Activated CD4-positive, CD25-positive, alpha-beta regulatory T cell treated with anti-CD3 and anti-CD28 coated beads, Interleukin-2, amount 50 U/mL, for 24 hours (primary cell): ENCODE results near the gene ATP4A.
A peak's percentile ranks its signal among the peaks of the same experiment; 100 is the strongest.

Experiments
- ATAC-seq, 2 donors: fragments of 150-1000 bp; cut with Tn5 transposase; one replicate each; pipeline ENCODE4 v1.10.0; 2021; ENCODE audit warnings: mild to moderate bottlenecking in 1 of 2, moderate library complexity in 1 of 2

ATP4A gene

DNA sequence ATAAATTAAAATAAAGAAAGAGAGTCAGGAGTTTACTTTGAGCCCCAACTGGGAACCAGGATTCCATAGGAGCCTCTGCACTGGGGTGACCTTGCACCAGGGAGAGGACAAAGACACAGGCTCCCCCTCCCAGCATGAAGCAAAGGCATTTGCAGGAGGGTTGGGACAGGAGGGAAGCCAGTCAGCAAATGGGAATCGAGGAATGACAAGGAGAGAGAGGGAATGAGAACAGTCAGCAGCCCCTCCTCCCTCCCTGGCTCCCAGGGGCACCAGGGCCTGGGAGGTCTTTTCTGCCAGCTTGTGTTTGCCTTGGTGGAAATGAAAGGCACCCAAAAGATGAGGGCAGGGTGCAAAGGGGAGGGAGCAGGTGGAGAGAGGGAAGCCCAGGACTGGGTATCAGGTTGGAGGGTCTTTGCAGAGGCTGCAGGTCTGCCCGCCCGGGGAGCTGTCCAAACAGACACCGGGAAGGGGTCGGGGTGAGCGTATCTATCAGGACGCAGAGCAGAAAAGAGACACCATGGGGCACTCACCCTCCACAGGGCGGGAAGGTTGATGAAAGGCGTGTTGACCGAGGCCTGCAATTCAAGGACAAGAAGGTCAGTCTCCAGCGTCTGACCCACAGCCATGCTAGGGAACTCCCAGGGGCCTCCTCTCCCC is 39.1 kb downstream of the ATP4A start:
- ATAC-seq, result no peak

GRCh38 chr19:35522745-35523327 is 40.6 kb downstream of the ATP4A start:
- ATAC-seq, result no peak

- no peak for ATAC-seq
Measured at GRCh38 chr19:35521124-35521743, 42.2 kb downstream of the ATP4A start.

DNA sequence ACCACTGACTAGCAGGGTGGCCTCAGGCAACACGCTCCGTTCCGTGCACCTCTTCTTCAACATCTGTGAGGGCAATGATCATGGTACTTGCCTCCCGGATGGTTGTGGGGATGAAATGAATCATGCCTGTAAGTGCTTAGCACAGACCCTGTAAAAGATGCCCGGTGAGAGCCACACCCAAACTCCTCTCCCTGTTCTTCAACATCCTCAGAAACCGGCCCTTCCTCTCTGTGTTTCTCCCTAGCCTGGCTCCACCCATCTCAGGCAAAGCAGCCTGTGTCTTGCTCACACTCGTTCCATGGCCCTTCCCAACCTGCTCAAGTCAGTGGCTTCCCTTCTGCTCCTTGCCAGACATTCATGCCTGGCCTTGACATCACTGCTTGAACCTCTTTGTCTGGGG is 44.2 kb downstream of the ATP4A start:
- no peak for ATAC-seq

GRCh38 chr19:35518313-35518712 is 45.1 kb downstream of the ATP4A start:
- no peak for ATAC-seq

DNA sequence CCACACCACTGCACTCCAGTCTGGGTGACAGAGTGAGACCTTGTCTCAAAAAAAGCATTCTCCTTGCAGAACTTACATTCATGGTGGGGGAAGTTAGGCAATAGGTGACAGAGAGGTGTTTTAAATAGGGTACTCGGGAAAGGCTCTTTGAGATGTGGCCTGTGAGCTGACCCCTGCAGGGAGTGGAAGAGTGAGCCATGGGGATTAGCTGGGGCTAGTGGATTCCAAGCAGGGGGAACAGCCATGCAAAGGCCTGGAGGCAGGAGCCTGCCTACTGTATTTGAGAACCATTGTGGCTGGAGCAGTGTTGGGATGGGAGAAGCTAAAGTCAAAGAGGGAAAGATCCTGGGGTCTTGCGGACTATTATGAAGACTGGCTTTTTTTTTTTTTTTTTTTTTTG is 46.1 kb downstream of the ATP4A start:
- ATAC-seq, result no peak

DNA sequence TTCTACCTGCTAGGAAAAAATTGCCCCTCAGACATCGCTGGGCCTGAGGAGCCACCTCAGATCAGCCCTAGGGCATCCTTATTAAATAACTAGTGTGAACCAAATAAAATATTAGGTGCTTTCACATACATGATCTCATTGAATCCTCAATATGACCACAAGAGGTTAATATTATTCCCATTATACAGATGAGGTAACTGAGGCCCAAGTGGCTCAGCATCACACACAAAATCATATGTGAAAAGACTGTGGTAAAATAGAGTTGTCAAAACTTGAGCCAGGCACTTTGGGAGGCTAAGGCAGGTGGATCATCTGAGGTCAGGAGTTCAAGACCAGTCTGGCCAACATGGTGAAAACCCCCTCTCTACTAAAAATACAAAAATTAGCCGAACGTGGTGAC is 47.1 kb downstream of the ATP4A start:
- no peak for ATAC-seq

- no peak for ATAC-seq
Measured at GRCh38 chr19:35514282-35514809, 49.1 kb downstream of the ATP4A start.

- ATAC-seq, result no peak
Measured at GRCh38 chr19:35513628-35514281, 49.7 kb downstream of the ATP4A start, which contains the start of gene DMKN. Gene DMKN, minus strand, starts transcription at chr19:35513649. Its CDS starts 174 bp downstream, at chr19:35513475.

DNA sequence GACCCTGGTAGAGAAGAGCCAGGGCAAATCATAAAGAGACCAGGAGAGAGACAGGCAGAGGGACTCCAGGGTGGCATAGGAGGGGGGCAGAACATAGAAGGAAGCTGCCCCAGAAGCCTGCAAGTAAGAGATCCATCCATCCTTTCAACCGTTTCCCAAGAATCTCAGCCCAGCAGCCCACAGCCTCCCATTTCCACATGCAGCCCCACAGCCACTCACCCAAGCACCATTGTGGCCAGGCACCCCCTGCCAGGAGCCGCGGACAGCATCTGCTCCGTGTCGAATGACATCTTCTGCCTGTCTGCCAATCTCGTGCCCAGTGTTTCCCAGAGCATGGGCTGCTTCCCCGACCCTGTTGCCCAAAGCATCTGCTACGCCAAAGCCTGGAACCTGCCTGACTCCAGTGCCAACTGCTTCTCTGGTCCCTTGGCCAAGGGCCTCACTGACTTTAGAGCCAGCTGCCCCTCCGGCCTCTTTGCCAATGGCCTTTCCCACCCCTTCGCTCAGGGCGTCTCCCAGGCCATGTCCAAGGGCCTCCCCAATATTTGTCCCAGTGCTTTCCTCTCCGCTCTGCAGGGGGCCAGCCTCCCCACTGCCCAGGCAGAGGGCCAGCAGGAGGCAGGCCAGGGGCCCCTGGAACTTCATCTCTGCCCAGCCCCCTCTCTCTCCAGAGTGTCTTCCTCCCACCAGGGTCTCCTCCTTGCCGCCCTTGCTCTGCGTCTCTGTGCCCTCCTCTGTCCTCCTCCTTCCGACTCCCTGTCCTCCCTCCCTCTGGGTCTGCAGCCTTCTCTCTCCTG is 50.4 kb downstream of the ATP4A start:
- ATAC-seq, result no peak

GRCh38 chr19:35511337-35511736 is 52.1 kb downstream of the ATP4A start:
- ATAC-seq, result no peak

GRCh38 chr19:35510626-35510964 is 52.9 kb downstream of the ATP4A start:
- no peak for ATAC-seq

DNA sequence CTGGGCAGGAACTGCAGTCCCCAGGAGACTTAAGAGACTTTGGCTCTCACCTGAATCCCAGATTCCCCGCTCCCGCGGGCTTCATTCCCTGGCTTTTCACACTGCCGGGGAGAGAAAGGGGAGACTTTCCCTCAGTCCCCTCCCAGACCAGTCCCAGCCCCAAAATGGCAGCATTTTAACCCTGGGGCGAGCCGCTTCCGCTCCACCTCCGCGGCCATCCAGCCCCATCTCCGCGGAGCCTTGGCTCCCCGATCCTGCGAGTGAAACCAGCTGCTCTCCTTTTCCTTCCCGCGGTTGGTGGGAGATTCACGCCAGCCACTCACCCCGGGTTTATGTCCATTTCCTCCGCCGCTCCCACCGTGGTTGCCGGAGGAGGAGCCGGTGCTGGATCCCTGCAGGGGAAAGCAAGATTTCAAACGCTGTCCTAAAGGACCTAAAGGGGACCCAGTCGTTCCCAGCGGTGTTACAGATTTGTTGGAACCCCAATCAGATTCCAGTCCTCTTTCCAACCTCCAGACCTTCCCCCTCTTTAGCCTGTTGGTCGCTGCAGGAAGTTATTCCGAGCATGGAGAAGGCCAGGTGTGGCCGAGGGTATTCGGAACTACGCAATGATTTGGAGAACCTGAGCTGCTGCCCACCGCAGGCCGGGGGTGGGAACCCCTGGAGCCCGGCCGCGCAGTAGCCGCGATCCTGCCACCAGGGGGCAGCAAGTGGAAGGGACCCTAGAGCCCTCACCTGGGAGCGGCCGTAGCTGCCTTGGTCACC is 53.4 kb downstream of the ATP4A start:
- ATAC-seq, result peak; percentile 77 to 79

GRCh38 chr19:35509018-35509652 is 54.3 kb downstream of the ATP4A start:
- peak in 1 of 2 donors; percentile 51 for ATAC-seq

DNA sequence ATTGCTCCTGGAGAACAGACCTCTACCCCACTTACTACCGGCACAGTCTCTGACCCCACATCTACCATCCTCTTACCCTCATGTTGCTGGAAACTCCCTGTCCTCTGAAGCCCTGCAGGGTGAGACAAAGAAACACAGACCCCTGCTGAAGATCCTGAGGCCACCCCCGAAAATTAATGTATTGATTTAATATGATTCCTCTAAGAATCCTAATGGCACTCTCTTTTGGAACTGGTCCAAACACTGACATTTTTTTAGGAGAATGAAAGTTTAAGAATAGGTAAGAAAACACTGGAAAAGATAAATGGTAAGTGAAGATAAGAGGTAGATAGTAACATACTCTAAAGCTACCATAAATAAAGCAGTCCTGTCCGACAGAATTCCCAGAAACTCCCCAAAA is 55.3 kb downstream of the ATP4A start:
- ATAC-seq, result no peak

- ATAC-seq, result no peak
Measured at GRCh38 chr19:35507561-35507960, 55.9 kb downstream of the ATP4A start.

- ATAC-seq, result no peak
Measured at GRCh38 chr19:35506011-35506410, 57.4 kb downstream of the ATP4A start.

- ATAC-seq, result no peak
Measured at GRCh38 chr19:35502751-35503150, 60.7 kb downstream of the ATP4A start.

GRCh38 chr19:35501684-35502083 is 61.8 kb downstream of the ATP4A start:
- no peak for ATAC-seq

DNA sequence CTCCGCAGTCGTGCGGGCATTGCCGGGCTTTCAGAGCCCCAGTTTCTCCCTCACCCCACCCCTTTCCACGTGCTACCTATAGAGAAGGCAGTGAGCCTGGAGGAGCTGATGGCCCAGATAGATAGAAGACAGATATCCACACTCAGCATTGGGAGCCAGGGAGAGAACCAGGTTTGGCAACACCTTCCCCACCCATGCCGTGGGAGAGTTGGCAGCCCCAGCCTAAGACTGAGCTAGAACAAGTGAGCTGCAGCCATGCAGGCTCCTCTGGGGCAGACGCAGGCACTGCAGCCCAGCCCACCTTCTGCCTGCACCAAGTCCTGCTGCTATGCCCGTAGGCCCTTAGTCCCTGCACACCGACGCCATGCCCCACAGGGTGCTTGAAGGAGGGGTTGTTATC is 62.8 kb downstream of the ATP4A start:
- ATAC-seq, result no peak
